GM12878 (cell line): ENCODE measurements around the gene PCSK5. TPM values are rescaled to one million over a fixed set of nuclear protein-coding genes. Genes with fewer than 3 reads are reported as not detected.

ENCODE experiments used
- ATAC-seq: fragments of 200-7000 bp; cut with Tn5 transposase; 3 replicates; pipeline ENCODE4 v1.9.1; 2020; ENCODE audit warnings: mild to moderate bottlenecking, moderate library complexity
- BruUV-seq: library from RNA; stranded (reverse); fragments of 400-500 nt; replicated peaks from 2 replicates; lab custom pipeline; 2021; lab: Mats Ljungman, UMichigan
- CTCF ChIA-PET: fragments of 300-600 bp; sonication (Branson Sonifier 250); formaldehyde crosslinking; extraction: SDS; loops from one replicate; lab custom pipeline; 2021; ENCODE audit warnings: inconsistent platforms; lab: Yijun Ruan, JAX
- POLR2A ChIA-PET: fragments of 350-600 bp; formaldehyde crosslinking; extraction: SDS; loops from one replicate; lab custom pipeline; 2021; ENCODE audit warnings: inconsistent platforms; lab: Charles Lee
- RAD21 ChIA-PET: fragments of 300-600 bp; sonication (Branson Sonifier 250); formaldehyde crosslinking; loops from one replicate; lab custom pipeline; 2023; ENCODE audit warnings: antibody characterized with exemption; ENCODE audit not compliant: unreplicated experiment; lab: Charles Lee
- SMC1A ChIA-PET: fragments of 300-600 bp; sonication (Branson Sonifier 250); formaldehyde crosslinking; loops from one replicate; lab custom pipeline; 2023; ENCODE audit not compliant: unreplicated experiment, uncharacterized antibody; lab: Charles Lee
- DNase-seq: peaks from one replicate; pipeline ENCODE4 v3.0.0-alpha.2; 2011; ENCODE audit warnings: low read depth, low spot score
- FAIRE-seq: peaks from 3 replicates; lab custom pipeline; 2011; peaks lifted over from hg19 to GRCh38; lab: Jason Lieb, UNC
- H2AFZ ChIP-seq: 2 replicates; pipeline ENCODE4 v1.6.0; 2011; ENCODE audit warnings: low read depth, low read length, control low read depth; ENCODE audit not compliant: control insufficient read depth
- H3K27ac ChIP-seq: 2 replicates; pipeline ENCODE4 v1.5.1; 2011; ENCODE audit warnings: control low read depth; ENCODE audit not compliant: control insufficient read depth, insufficient read depth
- H3K27me3 ChIP-seq, 2 experiments: replicated peaks in 1 of 2; 2 replicates each; pipeline versions ENCODE4 v1.6.0 to v1.6.1; 2011; ENCODE audit warnings: low read length in 1 of 2; ENCODE audit not compliant: control insufficient read depth in 2 of 2, insufficient read depth in 2 of 2
- H3K36me3 ChIP-seq, 2 experiments: 2 replicates each; pipeline ENCODE4 v1.5.1; 2011; ENCODE audit warnings: low read length in 1 of 2; ENCODE audit not compliant: control insufficient read depth in 2 of 2, insufficient read depth in 2 of 2
- H3K4me1 ChIP-seq: 2 replicates; pipeline ENCODE4 v1.6.1; 2011; ENCODE audit warnings: mild to moderate bottlenecking, low read length, moderate library complexity, mixed read lengths; ENCODE audit not compliant: control insufficient read depth, insufficient read depth
- H3K4me2 ChIP-seq: 2 replicates; pipeline ENCODE4 v1.6.0; 2011; ENCODE audit warnings: control low read depth; ENCODE audit not compliant: control insufficient read depth, insufficient read depth
- H3K4me3 ChIP-seq: fragments of 200-600 bp; sonication (generic); 2 replicates; pipeline ENCODE4 v1.5.1; 2016
- H3K79me2 ChIP-seq: 2 replicates; pipeline ENCODE4 v1.6.0; 2011; ENCODE audit warnings: low read length; ENCODE audit not compliant: control insufficient read depth, insufficient read depth
- H3K9ac ChIP-seq: 2 replicates; pipeline ENCODE4 v1.8.0; 2011; ENCODE audit warnings: low read length, control low read depth, mixed read lengths; ENCODE audit not compliant: control insufficient read depth, insufficient read depth
- H3K9me3 ChIP-seq: replicated peaks from 3 replicates; pipeline ENCODE4 v1.5.1; 2011; ENCODE audit warnings: mild to moderate bottlenecking, low read length; ENCODE audit not compliant: control insufficient read depth, insufficient read depth
- H4K20me1 ChIP-seq: 2 replicates; pipeline ENCODE4 v1.6.0; 2011; ENCODE audit not compliant: control insufficient read depth, insufficient read depth
- BRCA1 ChIP-seq: IDR thresholded peaks from 2 replicates; pipeline ENCODE4 v1.6.1; 2011; ENCODE audit warnings: low read depth, low read length, improper control_type of control experiment
- GABPA ChIP-seq: IDR thresholded peaks from 2 replicates; pipeline ENCODE4 v1.6.1; 2014; ENCODE audit warnings: antibody characterized with exemption, low read depth, mild to moderate bottlenecking, inconsistent platforms
- HDAC6 ChIP-seq: fragments of 200-600 bp; sonication (generic); IDR thresholded peaks from one replicate; pipeline ENCODE4 v1.8.0; 2017; ENCODE audit warnings: antibody characterized with exemption; ENCODE audit not compliant: unreplicated experiment
- IRF4 ChIP-seq: IDR thresholded peaks from 2 replicates; pipeline ENCODE4 v1.6.1; 2011; ENCODE audit warnings: low read depth, low read length
- NRF1 ChIP-seq: conservative IDR thresholded peaks from 2 replicates; pipeline ENCODE4 v1.6.1; 2011; ENCODE audit warnings: mild to moderate bottlenecking, low read depth, low read length, improper control_type of control experiment
- PAX5 ChIP-seq: IDR thresholded peaks from 2 replicates; pipeline ENCODE4 v1.6.1; 2011; ENCODE audit warnings: low read depth, low read length, borderline replicate concordance
- POU2F2 ChIP-seq: IDR thresholded peaks from 3 replicates; pipeline ENCODE4 v1.6.1; 2011; ENCODE audit warnings: low read depth, mild to moderate bottlenecking, low read length, borderline replicate concordance
- SMC3 ChIP-seq: IDR thresholded peaks from 2 replicates; pipeline ENCODE4 v1.6.1; 2011; ENCODE audit warnings: low read length, improper control_type of control experiment, borderline replicate concordance
- WGBS: methylation state at CpG from one replicate; pipeline ENCODE4 v1.1.6; 2016; ENCODE audit warnings: low lambda C conversion rate; ENCODE audit not compliant: insufficient replicate concordance, insufficient coverage; ENCODE audit errors: missing lambda C conversion rate; 5-methylcytosine and 5-hydroxymethylcytosine counted together
- in situ Hi-C: fragments of 300-500 bp; cut with MboI; formaldehyde crosslinking; loops from 9 replicates; pipeline ENCODE4 v1.14.3; 2018; ENCODE audit warnings: mixed read lengths
- intact Hi-C: fragments of 100-400 bp; cut with micrococcal nuclease; formaldehyde crosslinking; loops from one replicate; pipeline ENCODE4 v1.14.2; 2022; ENCODE audit not compliant: unreplicated experiment
- polyA plus RNA-seq, 11 experiments: library from polyadenylated mRNA; depleted of rRNA in 4 of 11; unstranded in 6 of 11; stranded (reverse) in 5 of 11; fragments of >200 nt; fragmentation: Nextera tagmentation in 4 of 11; fragmentation: Illumina TruSeq in 1 of 11; extraction: Ambion mirVana in 4 of 11; extraction: Trizol in 1 of 11; gene quantifications; 1 replicate in 1 of 11; 2 replicates in 10 of 11; pipeline versions ENCODE4 v1.2.1 to v1.2.3, GENCODE V29; 2011 to 2016; ENCODE audit warnings: inconsistent platforms in 2 of 11, missing spikeins in 2 of 11, low read depth in 1 of 11
- total RNA-seq, 4 experiments: library from RNA; depleted of rRNA in 3 of 4; stranded (reverse); fragments of >200 nt in 3 of 4; fragmentation: Illumina TruSeq in 1 of 4; extraction: Trizol in 1 of 4; gene quantifications; 2 replicates each; pipeline versions ENCODE4 v1.2.1 to v1.2.3, GENCODE V29; 2013 to 2021
- TF ChIP-seq, protein P1 (sequence below): fragments of 450-650 bp; IDR thresholded peaks from 2 replicates; pipeline ENCODE4 v1.6.1; 2017; ENCODE audit warnings: mild to moderate bottlenecking
- TF ChIP-seq, protein P2 (sequence below): IDR thresholded peaks from 2 replicates; pipeline ENCODE4 v1.6.1; 2012; ENCODE audit warnings: low read depth, low read length, improper control_type of control experiment

The PCSK5 gene
- total and polyA plus RNA-seq, 10 of the 15 experiments (the other 5 are each of a cell fraction or from before 2014, with no cell fraction given): 0.01 to 0.13 (median 0.04) TPM; not detected in 3

DNA sequence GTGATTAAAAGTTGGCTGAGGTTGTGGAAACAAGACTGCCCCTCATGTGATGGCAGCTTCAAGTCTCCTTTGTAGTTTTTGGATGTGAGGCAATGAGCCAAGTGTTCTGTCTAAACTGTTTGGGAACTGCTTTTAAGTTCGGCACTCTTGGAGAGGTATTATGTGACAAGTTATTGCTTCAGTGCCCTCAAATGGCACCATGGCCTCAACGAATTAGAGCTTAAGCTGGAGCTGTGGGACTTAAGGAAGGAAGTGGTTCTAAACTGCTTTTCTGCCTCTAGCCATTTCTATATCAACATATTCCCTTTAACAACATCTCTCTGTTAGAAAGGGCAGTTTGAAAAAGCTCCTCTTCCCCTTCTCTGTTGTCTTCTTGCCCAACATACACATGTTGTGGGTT lies 276.1 kb downstream of the PCSK5 start:
- DNase-seq (no peak), FAIRE-seq (no peak), ATAC-seq (no peak)
- SMC1A ChIA-PET: no interaction called here
- Histone ChIP-seq H3K9me3 (no peaks in the 10 kb centered on the region), H3K27me3 (no peaks in the 10 kb centered on the region; a peak in 2 of 4 replicates), H3K9ac (no peak overlapping the region), H3K4me1 (no peaks in the 10 kb centered on the region), H3K27ac (no peak overlapping the region), H3K4me2 (no peak overlapping the region), H3K36me3 (no peaks in the 10 kb centered on the region), H3K4me3 (no peak overlapping the region), H2AFZ (no peak overlapping the region), H3K79me2 (no peaks in the 10 kb centered on the region), H4K20me1 (no peaks in the 10 kb centered on the region)
- POLR2A ChIA-PET: no interaction called here
- 0% methylated on average over 2 of the region's 2 CpGs for WGBS
- RAD21 ChIA-PET: no interaction called here
- CTCF ChIA-PET: no interaction called here
- intact Hi-C loops (no loop called here), in situ Hi-C loops (no loop called here)
- TF ChIP-seq HDAC6 (no peak), PAX5 (no peak), GABPA (no peak), BRCA1 (no peak), POU2F2 (no peak), IRF4 (no peak), SMC3 (no peak), NRF1 (no peak)
- TF ChIP-seq, protein P1, sequence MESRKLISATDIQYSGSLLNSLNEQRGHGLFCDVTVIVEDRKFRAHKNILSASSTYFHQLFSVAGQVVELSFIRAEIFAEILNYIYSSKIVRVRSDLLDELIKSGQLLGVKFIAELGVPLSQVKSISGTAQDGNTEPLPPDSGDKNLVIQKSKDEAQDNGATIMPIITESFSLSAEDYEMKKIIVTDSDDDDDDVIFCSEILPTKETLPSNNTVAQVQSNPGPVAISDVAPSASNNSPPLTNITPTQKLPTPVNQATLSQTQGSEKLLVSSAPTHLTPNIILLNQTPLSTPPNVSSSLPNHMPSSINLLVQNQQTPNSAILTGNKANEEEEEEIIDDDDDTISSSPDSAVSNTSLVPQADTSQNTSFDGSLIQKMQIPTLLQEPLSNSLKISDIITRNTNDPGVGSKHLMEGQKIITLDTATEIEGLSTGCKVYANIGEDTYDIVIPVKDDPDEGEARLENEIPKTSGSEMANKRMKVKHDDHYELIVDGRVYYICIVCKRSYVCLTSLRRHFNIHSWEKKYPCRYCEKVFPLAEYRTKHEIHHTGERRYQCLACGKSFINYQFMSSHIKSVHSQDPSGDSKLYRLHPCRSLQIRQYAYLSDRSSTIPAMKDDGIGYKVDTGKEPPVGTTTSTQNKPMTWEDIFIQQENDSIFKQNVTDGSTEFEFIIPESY: no peak
- TF ChIP-seq, protein P2, sequence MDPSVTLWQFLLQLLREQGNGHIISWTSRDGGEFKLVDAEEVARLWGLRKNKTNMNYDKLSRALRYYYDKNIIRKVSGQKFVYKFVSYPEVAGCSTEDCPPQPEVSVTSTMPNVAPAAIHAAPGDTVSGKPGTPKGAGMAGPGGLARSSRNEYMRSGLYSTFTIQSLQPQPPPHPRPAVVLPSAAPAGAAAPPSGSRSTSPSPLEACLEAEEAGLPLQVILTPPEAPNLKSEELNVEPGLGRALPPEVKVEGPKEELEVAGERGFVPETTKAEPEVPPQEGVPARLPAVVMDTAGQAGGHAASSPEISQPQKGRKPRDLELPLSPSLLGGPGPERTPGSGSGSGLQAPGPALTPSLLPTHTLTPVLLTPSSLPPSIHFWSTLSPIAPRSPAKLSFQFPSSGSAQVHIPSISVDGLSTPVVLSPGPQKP: no peak
- BruUV-seq: no TSS peak
